Measurements from ENCODE around the gene DAB2IP. TPM values are rescaled to one million over a fixed set of nuclear protein-coding genes. Genes with fewer than 3 reads are reported as not detected.

Gene DAB2IP
- total RNA-seq, 1 donor from 2014 or later, result 104 TPM

GRCh38 chr9:121646992-121647391, 4.4 kb upstream of the DAB2IP start:
- Mint-ChIP-seq H3K27ac (ENCODE audit: unreplicated experiment) (peak overlapping the region; percentile 84), H3K4me3 (ENCODE audit: unreplicated experiment) (no peak overlapping the region), H3K36me3 (ENCODE audit: low read depth, unreplicated experiment) (no peaks in the 10 kb centered on the region), H3K27me3 (ENCODE audit: unreplicated experiment) (peaks cover 11% of the 10 kb centered on the region), H3K9me3 (ENCODE audit: unreplicated experiment) (no peaks in the 10 kb centered on the region), H3K4me1 (ENCODE audit: unreplicated experiment) (peaks cover 55% of the 10 kb centered on the region)
- no peak for DNase-seq (ENCODE audit: low spot score)
- TF ChIP-seq, protein P1, sequence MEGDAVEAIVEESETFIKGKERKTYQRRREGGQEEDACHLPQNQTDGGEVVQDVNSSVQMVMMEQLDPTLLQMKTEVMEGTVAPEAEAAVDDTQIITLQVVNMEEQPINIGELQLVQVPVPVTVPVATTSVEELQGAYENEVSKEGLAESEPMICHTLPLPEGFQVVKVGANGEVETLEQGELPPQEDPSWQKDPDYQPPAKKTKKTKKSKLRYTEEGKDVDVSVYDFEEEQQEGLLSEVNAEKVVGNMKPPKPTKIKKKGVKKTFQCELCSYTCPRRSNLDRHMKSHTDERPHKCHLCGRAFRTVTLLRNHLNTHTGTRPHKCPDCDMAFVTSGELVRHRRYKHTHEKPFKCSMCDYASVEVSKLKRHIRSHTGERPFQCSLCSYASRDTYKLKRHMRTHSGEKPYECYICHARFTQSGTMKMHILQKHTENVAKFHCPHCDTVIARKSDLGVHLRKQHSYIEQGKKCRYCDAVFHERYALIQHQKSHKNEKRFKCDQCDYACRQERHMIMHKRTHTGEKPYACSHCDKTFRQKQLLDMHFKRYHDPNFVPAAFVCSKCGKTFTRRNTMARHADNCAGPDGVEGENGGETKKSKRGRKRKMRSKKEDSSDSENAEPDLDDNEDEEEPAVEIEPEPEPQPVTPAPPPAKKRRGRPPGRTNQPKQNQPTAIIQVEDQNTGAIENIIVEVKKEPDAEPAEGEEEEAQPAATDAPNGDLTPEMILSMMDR (IDR thresholded peaks at IDR 0.05; ENCODE audit: unreplicated experiment), result no peak

DNA sequence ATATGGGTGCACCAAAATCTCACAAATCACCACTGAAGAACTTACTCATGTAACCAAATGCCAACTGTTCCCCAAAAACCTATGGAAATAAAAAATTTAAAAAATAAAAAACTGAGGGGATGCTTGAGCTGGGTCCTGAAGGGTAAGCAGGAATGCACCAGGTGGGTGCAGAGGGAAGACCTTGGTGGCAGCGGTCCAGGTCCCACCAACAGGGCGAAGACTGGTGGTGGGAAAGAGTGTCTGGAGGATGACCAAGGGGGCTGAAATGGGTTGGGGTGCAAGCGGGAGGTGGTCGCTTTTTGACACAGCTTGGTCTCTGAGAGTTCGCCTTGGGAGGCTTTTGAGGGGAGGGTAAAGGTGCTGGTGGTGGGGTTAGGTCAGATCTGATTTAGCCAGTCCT, 3.3 kb upstream of the DAB2IP start:
- Mint-ChIP-seq H3K4me1 (ENCODE audit: unreplicated experiment) (peaks cover 57% of the 10 kb centered on the region), H3K9me3 (ENCODE audit: unreplicated experiment) (no peaks in the 10 kb centered on the region), H3K4me3 (ENCODE audit: unreplicated experiment) (no peak overlapping the region), H3K36me3 (ENCODE audit: low read depth, unreplicated experiment) (no peaks in the 10 kb centered on the region), H3K27ac (ENCODE audit: unreplicated experiment) (no peak overlapping the region), H3K27me3 (ENCODE audit: unreplicated experiment) (peaks cover 11% of the 10 kb centered on the region)
- TF ChIP-seq, protein P1 (IDR thresholded peaks at IDR 0.05; ENCODE audit: unreplicated experiment), result no peak
- DNase-seq (ENCODE audit: low spot score), result no peak

DNA sequence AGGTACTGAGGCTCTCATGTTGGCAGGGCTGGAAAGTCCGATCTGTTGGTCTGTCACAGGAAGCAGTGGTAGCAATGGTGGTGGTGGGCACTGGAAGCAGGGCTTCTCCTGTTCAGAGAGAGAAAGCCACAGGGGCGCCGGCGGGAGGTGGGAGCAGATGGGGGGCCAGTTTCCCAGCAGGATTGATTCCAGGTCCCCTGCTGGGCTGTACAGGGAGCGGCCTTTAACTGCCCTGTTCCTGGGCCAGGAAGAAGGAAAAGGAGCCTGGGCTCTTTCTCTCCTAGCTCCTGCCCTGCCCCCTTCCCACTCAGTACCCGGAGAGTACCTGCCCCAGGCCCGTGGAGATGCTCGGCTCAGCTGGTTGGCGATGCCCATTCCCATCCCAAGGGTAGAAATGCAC, 2.6 kb upstream of the DAB2IP start:
- no peaks in the 10 kb centered on the region for H3K9me3 Mint-ChIP-seq (ENCODE audit: unreplicated experiment)
- no peak for DNase-seq (ENCODE audit: low spot score)
- H3K4me3 Mint-ChIP-seq (ENCODE audit: unreplicated experiment), result no peak overlapping the region
- no peaks in the 10 kb centered on the region for H3K36me3 Mint-ChIP-seq (ENCODE audit: low read depth, unreplicated experiment)
- H3K4me1 Mint-ChIP-seq (ENCODE audit: unreplicated experiment), result peaks cover 61% of the 10 kb centered on the region
- TF ChIP-seq, protein P1 (IDR thresholded peaks at IDR 0.05; ENCODE audit: unreplicated experiment), result no peak
- peaks cover 13% of the 10 kb centered on the region for H3K27me3 Mint-ChIP-seq (ENCODE audit: unreplicated experiment)
- no peak overlapping the region for H3K27ac Mint-ChIP-seq (ENCODE audit: unreplicated experiment)

DNA sequence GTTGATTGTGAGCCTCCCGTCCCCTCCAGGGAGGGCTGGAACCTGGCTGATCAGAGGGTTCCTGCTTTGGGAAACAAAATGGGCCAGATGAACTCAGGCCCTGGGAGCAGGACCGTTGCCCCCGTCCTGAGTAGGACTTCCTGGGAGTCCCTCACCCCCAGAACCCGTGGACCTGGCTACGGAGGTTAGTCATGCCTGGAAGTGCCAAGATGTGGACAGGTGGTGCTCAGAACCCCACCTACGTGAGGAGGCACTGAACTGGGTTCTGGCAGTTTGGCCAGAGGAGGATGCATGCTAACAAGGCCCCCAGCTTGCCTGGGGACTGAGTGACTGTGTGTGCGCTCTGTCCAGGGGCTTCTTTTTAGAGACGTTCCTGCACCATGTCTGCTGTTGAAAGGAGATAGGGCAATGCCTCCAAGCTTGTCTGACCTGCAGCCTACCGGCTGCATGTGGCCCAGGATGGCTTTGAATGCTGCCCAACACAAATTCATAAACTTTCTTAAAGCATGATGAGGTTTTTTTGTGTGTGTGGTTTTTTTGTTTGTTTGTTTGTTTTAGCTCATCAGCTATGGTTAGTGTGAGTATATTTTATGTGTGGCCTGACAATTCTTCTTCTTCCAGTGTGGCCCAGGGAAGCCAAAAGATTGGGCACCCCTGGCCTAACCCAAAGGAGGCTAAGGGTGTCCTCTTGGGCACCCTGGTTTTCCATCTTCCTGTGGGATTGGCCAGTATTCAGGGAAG, 1.8 kb upstream of the DAB2IP start:
- Mint-ChIP-seq H3K27ac (ENCODE audit: unreplicated experiment) (no peak overlapping the region), H3K9me3 (ENCODE audit: unreplicated experiment) (no peaks in the 10 kb centered on the region), H3K27me3 (ENCODE audit: unreplicated experiment) (peaks cover 13% of the 10 kb centered on the region), H3K4me3 (ENCODE audit: unreplicated experiment) (peak overlapping the region; percentile 62), H3K36me3 (ENCODE audit: low read depth, unreplicated experiment) (no peaks in the 10 kb centered on the region), H3K4me1 (ENCODE audit: unreplicated experiment) (peaks cover 66% of the 10 kb centered on the region)
- TF ChIP-seq, protein P1 (IDR thresholded peaks at IDR 0.05; ENCODE audit: unreplicated experiment), result no peak
- no peak for DNase-seq (ENCODE audit: low spot score)

DNA sequence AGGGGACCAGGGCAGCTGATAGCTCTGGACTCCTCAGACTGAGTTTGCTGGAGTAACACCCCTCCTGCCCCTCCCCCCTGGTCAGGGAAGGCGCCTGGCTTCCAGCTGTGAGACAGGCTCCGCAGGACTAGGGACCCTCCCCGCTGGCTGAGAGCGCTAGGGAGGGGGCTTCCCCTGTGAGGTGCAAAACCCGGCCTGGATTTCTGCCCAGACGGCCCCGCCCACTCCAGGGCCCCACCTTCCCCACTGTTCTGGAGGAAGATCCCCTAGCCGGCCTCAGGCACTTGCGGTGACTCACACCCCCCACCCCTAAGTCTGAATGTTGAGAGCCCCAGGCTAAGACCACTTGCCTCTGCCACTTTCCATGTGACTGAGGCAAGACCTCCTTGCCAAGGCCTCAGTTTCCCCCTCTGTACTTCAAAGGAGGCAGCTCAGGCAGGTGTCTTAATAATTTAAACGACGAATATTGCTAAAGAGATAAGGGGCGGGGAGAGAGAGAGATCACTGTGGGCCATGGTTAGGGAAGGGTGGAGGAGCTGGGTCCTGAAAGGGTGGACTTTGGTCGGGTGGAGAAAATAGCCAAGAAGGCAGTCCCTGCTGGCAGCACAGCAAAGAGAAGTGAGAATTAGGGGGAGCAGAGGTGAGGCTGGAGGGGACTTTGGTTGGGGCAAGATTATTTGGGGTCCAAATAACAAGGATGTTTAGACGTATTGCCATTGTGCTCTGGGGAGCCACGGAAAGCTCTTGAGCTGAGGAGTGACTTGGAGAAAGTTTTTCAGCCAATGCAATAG, 1.0 kb upstream of the DAB2IP start:
- Mint-ChIP-seq H3K4me1 (ENCODE audit: unreplicated experiment) (peaks cover 70% of the 10 kb centered on the region), H3K36me3 (ENCODE audit: low read depth, unreplicated experiment) (no peaks in the 10 kb centered on the region), H3K9me3 (ENCODE audit: unreplicated experiment) (no peaks in the 10 kb centered on the region), H3K27ac (ENCODE audit: unreplicated experiment) (peak overlapping the region; percentile 78), H3K27me3 (ENCODE audit: unreplicated experiment) (peaks cover 13% of the 10 kb centered on the region), H3K4me3 (ENCODE audit: unreplicated experiment) (peak overlapping the region; percentile 92)
- peak; percentile 83 for DNase-seq (ENCODE audit: low spot score)
- TF ChIP-seq, protein P1 (IDR thresholded peaks at IDR 0.05; ENCODE audit: unreplicated experiment), result no peak

Data from endothelial cell (in vitro differentiated cells).